SK-N-SH treated with all-trans-retinoic acid at 6 μM for 48 hours (cell line): Measurements from ENCODE around the gene SRGAP1.

ENCODE experiments used
- ISL1 ChIP-seq: fragments of 250-450 bp; sonication (Bioruptor Pico); IDR thresholded peaks from 2 replicates; pipeline ENCODE4 v2.1.2; 2022; ENCODE audit warnings: mild to moderate bottlenecking, moderate library complexity
- ZNF8 ChIP-seq: fragments of 450-650 bp; formaldehyde crosslinking; IDR thresholded peaks from 2 replicates; pipeline ENCODE4 v1.5.0; 2020; ENCODE audit warnings: mild to moderate bottlenecking, moderate library complexity
- TF ChIP-seq, protein P1 (sequence below): fragments of 250-450 bp; sonication (Bioruptor Pico); IDR thresholded peaks from 2 replicates; pipeline ENCODE4 v1.8.0; 2020; ENCODE audit warnings: mild to moderate bottlenecking, moderate library complexity, borderline replicate concordance

DNA sequence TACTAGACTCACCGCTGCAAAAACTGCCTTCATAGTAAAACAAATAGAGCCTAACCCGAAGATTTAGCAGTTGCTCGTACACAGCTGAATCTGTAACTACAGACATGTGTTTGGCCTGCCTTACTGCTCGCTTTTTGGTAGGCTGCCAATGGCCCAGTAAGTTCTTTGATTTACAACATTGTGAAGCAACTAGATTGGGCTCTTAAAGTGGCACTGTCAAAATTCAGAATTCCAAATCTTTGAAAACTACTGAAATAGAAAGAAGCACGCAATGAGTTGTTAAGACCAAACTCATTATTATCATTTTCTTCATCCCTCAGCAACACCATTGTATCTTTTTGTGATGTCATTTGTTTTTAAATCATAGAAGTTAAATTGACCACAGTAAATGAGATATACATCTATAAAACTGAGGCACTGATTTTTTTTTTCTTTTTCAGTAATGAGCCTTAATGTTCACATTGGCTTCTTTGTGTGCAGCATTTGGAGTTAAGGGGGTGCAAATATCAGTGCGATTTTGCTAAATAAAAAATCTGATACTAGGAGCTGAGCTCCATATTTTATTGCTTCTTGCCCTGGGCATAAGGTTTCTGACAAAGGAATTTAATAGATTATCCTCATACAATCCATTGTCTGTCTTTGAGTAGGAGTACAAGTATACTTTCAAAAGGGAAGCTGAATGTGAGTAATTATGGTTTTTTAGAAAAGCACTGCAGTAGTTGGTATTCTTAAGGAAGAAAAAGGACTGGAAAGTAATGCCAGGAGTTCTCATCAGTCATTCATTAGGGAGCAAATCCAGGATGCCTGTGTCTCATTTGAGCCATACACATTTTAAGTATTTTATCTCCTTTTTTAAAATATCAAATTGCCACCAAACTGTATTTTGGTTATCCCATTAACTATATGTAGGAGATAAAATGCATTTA, 239.0 kb downstream of the SRGAP1 start:
- TF ChIP-seq ISL1 (CRISPR knock-in tag) (peak; percentile 44; the same call in 1 of the 2 replicates), ZNF8 (CRISPR knock-in tag) (no peak)
- TF ChIP-seq, protein P1, sequence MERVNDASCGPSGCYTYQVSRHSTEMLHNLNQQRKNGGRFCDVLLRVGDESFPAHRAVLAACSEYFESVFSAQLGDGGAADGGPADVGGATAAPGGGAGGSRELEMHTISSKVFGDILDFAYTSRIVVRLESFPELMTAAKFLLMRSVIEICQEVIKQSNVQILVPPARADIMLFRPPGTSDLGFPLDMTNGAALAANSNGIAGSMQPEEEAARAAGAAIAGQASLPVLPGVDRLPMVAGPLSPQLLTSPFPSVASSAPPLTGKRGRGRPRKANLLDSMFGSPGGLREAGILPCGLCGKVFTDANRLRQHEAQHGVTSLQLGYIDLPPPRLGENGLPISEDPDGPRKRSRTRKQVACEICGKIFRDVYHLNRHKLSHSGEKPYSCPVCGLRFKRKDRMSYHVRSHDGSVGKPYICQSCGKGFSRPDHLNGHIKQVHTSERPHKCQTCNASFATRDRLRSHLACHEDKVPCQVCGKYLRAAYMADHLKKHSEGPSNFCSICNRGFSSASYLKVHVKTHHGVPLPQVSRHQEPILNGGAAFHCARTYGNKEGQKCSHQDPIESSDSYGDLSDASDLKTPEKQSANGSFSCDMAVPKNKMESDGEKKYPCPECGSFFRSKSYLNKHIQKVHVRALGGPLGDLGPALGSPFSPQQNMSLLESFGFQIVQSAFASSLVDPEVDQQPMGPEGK (CRISPR knock-in tag), result no peak
